GM23248 (cell line): ENCODE measurements around the gene SPATS2.

ENCODE experiments used
- EZH2 ChIP-seq: fragments of 200-600 bp; sonication (generic); IDR thresholded peaks from 2 replicates; pipeline ENCODE4 v1.6.1; 2018; ENCODE audit warnings: antibody characterized with exemption, mild to moderate bottlenecking; ENCODE audit not compliant: insufficient read depth, poor library complexity, severe bottlenecking
- EZH2phosphoT487 ChIP-seq: fragments of 200-600 bp; sonication (generic); IDR thresholded peaks from 2 replicates; pipeline ENCODE4 v1.6.1; 2018; ENCODE audit warnings: antibody characterized with exemption, moderate library complexity, mild to moderate bottlenecking, low read depth; ENCODE audit not compliant: insufficient read depth

DNA sequence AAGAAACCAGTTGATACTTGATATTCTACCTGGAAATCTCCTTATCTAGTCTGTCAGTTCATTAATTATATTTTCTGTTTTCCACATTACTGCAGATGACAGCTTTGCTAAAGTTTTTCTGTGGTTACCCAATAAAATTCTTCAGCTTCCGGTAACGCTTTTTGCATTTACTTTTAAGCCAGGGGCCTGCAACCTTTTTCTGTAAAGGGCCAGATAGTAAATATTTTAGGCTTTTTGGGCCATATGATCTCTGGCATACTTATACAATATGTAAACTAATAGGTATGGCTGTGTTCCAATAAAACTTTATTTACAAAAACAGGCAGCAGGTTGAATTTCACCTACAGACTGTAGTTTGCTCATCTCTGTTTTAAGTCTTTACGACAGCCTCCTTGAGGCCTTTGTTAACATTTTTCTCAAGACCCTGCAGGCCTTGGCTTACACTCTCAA, 48.3 kb downstream of the SPATS2 start:
- TF ChIP-seq EZH2phosphoT487 (no peak), EZH2 (no peak)
